K562 (cell line): Measurements from ENCODE around the gene SLC25A51. TPM values are rescaled to one million over a fixed set of nuclear protein-coding genes. Genes with fewer than 3 reads are reported as not detected.

Experiments used
- ATAC-seq: fragments of 200-7000 bp; cut with Tn5 transposase; 3 replicates; pipeline ENCODE4 v1.9.1; 2020; ENCODE audit warnings: moderate library complexity
- BruUV-seq: library from RNA; stranded (reverse); fragments of 400-500 nt; replicated peaks from 2 replicates; lab custom pipeline; 2021; lab: Mats Ljungman, UMichigan
- CTCF ChIA-PET: fragments of 300-600 bp; formaldehyde crosslinking; extraction: SDS; loops from one replicate; lab custom pipeline; 2021; ENCODE audit warnings: low intra/inter-chr PET ratio; lab: Yijun Ruan, JAX
- POLR2A ChIA-PET: fragments of 300-600, 350-650 bp; sonication (Branson Sonifier 250); formaldehyde crosslinking; extraction: SDS; loops from one replicate; lab custom pipeline; 2021; ENCODE audit warnings: antibody characterized with exemption, inconsistent platforms; lab: Yijun Ruan, JAX
- DNase-seq, 4 experiments: peaks; one replicate each; pipeline versions ENCODE4 v3.0.0 to v3.0.0-alpha.2; 2011 to 2018; ENCODE audit warnings: low spot score in 3 of 4, mixed read lengths in 3 of 4; ENCODE audit errors: extremely low read depth in 1 of 4
- FAIRE-seq: peaks from 2 replicates; lab custom pipeline; 2011; peaks lifted over from hg19 to GRCh38; lab: Jason Lieb, UNC
- H2AFZ ChIP-seq: 2 replicates; pipeline ENCODE4 v1.6.0; 2011; ENCODE audit warnings: low read depth, low read length, control low read depth, inconsistent platforms
- H3K27ac ChIP-seq: fragments of 200-600 bp; 3 replicates; pipeline ENCODE4 v1.8.0; 2011; ENCODE audit warnings: low read depth, mild to moderate bottlenecking, control low read depth, inconsistent platforms, low read length, moderate library complexity, mixed read lengths; ENCODE audit errors: extremely low read depth
- H3K27me3 ChIP-seq, 2 experiments: fragments of 300-600 bp in 1 of 2; 2 replicates in 1 of 2; 3 replicates in 1 of 2; pipeline versions ENCODE4 v1.6.0 to v1.8.0; 2011; ENCODE audit warnings: inconsistent platforms in 2 of 2, low read length in 2 of 2, mild to moderate bottlenecking in 1 of 2, mixed read lengths in 1 of 2, moderate library complexity in 1 of 2; ENCODE audit not compliant: control insufficient read depth in 2 of 2, insufficient read depth in 2 of 2
- H3K36me3 ChIP-seq: fragments of 300-600 bp; 3 replicates; pipeline ENCODE4 v1.8.0; 2011; ENCODE audit warnings: mild to moderate bottlenecking, low read length, inconsistent platforms; ENCODE audit not compliant: control insufficient read depth, insufficient read depth
- H3K4me1 ChIP-seq, 2 experiments: fragments of 200-600 bp in 1 of 2; replicated peaks in 1 of 2; 2 replicates in 1 of 2; 3 replicates in 1 of 2; pipeline versions ENCODE4 v1.5.1 to v1.8.0; 2011; ENCODE audit warnings: inconsistent platforms in 2 of 2, low read length in 2 of 2, mild to moderate bottlenecking in 1 of 2, mixed read lengths in 1 of 2, moderate library complexity in 1 of 2; ENCODE audit not compliant: control insufficient read depth in 2 of 2, insufficient read depth in 2 of 2
- H3K4me2 ChIP-seq: 2 replicates; pipeline ENCODE4 v1.6.1; 2011; ENCODE audit warnings: low read length, control low read depth, inconsistent platforms, mixed read lengths; ENCODE audit not compliant: insufficient read depth
- H3K4me3 ChIP-seq: fragments of 200-600 bp; sonication (generic), shearing (Covaris generic); 2 replicates; pipeline ENCODE4 v1.5.1; 2016; ENCODE audit warnings: control low read depth, inconsistent platforms
- H3K79me2 ChIP-seq: fragments of 200-600 bp; 3 replicates; pipeline ENCODE4 v1.8.0; 2011; ENCODE audit warnings: low read length, inconsistent platforms; ENCODE audit not compliant: control insufficient read depth, insufficient read depth
- H3K9ac ChIP-seq, 2 experiments: 2 replicates each; pipeline versions ENCODE4 v1.6.0 to v1.6.1; 2011; ENCODE audit warnings: low read depth in 2 of 2, low read length in 2 of 2, control low read depth in 1 of 2, inconsistent platforms in 1 of 2, mild to moderate bottlenecking in 1 of 2, mixed read lengths in 1 of 2; ENCODE audit not compliant: insufficient read depth in 1 of 2
- H3K9me1 ChIP-seq: one replicate; pipeline ENCODE4 v1.6.0; 2011; ENCODE audit warnings: inconsistent platforms, mild to moderate bottlenecking, low read length, moderate library complexity; ENCODE audit not compliant: control insufficient read depth, insufficient read depth
- H3K9me3 ChIP-seq: replicated peaks from 2 replicates; pipeline ENCODE4 v1.5.1; 2011; ENCODE audit warnings: low read depth, low read length, inconsistent platforms; ENCODE audit not compliant: control insufficient read depth, insufficient read depth
- H4K20me1 ChIP-seq: replicated peaks from 2 replicates; pipeline ENCODE4 v1.6.1; 2011; ENCODE audit warnings: low read length, inconsistent platforms, mixed read lengths; ENCODE audit not compliant: control insufficient read depth, insufficient read depth
- CC2D1A ChIP-seq: fragments of 450-650 bp; IDR thresholded peaks from 2 replicates; pipeline ENCODE4 v1.6.1; 2017; ENCODE audit warnings: mild to moderate bottlenecking
- FOXJ2 ChIP-seq: fragments of 200-800 bp; sonication (Bioruptor generic); IDR thresholded peaks from 2 replicates; pipeline ENCODE4 v1.6.1; 2016; ENCODE audit warnings: missing genetic modification characterization, missing compliant biosample characterization
- GTF2E2 ChIP-seq: fragments of 200-800 bp; sonication (Bioruptor generic); IDR thresholded peaks from 2 replicates; pipeline ENCODE4 v1.6.1; 2016; ENCODE audit warnings: missing genetic modification characterization, missing compliant biosample characterization
- MBD1 ChIP-seq: fragments of 250-450 bp; sonication (Bioruptor Pico); IDR thresholded peaks from 2 replicates; pipeline ENCODE4 v1.8.0; 2022; ENCODE audit warnings: inconsistent platforms
- PHF20 ChIP-seq: fragments of 450-650 bp; IDR thresholded peaks from 2 replicates; pipeline ENCODE4 v1.6.1; 2018; ENCODE audit not compliant: partially characterized antibody
- RBM39 ChIP-seq: fragments of 200-400 bp; formaldehyde crosslinking; optimal IDR thresholded peaks from 2 replicates; pipeline ENCODE3; 2018; ENCODE audit warnings: low read depth, low read length
- TCF7 ChIP-seq: sonication (generic); IDR thresholded peaks from 2 replicates; pipeline ENCODE4 v1.6.1; 2016; ENCODE audit warnings: antibody characterized with exemption, borderline replicate concordance
- ZBTB1 ChIP-seq: sonication (generic); formaldehyde crosslinking; IDR thresholded peaks from 2 replicates; pipeline ENCODE4 v1.8.1; 2023; ENCODE audit warnings: missing genetic modification reagents, low read depth, mild to moderate bottlenecking, borderline replicate concordance
- ZBTB11 ChIP-seq, 3 experiments: fragments of 200-800 bp in 1 of 3; fragments of 250-450 bp in 1 of 3; fragments of 450-650 bp in 1 of 3; sonication (Bioruptor Pico) in 1 of 3; sonication (Bioruptor generic) in 1 of 3; formaldehyde crosslinking in 1 of 3; IDR thresholded peaks; 2 replicates each; pipeline versions ENCODE4 v1.6.1 to v1.8.0; 2016 to 2022; ENCODE audit warnings: mild to moderate bottlenecking in 2 of 3, missing genetic modification characterization in 2 of 3, missing compliant biosample characterization in 1 of 3, moderate library complexity in 1 of 3
- ZNF143 ChIP-seq: sonication (generic); formaldehyde crosslinking; IDR thresholded peaks from 2 replicates; pipeline ENCODE4 v1.9.0; 2022; ENCODE audit warnings: mild to moderate bottlenecking, missing genetic modification reagents
- ZNF239 ChIP-seq: fragments of 250-450 bp; sonication (Bioruptor Pico); IDR thresholded peaks from 2 replicates; pipeline ENCODE4 v1.4.0; 2020; ENCODE audit warnings: mild to moderate bottlenecking
- ZNF77 ChIP-seq: fragments of 250-450 bp; sonication (Bioruptor Pico); IDR thresholded peaks from 2 replicates; pipeline ENCODE4 v1.5.0; 2020
- WGBS: fragments of 100-300 bp; shearing (Covaris generic); methylation state at CpG from one replicate; pipeline ENCODE4 v1.1.6; 2016; ENCODE audit warnings: low coverage, mixed read lengths; ENCODE audit not compliant: insufficient coverage; ENCODE audit errors: missing lambda C conversion rate; 5-methylcytosine and 5-hydroxymethylcytosine counted together
- in situ Hi-C: fragments of 300-500 bp; cut with MboI; formaldehyde crosslinking; loops from 4 replicates; pipeline ENCODE4 v1.15.0; 2018; ENCODE audit warnings: inconsistent platforms, mixed read lengths
- intact Hi-C: fragments of 100-400 bp; cut with micrococcal nuclease; formaldehyde crosslinking; loops from 2 replicates; pipeline ENCODE4 v1.14.2; 2022
- polyA plus RNA-seq, 8 experiments: library from polyadenylated mRNA; depleted of rRNA in 4 of 8; stranded (reverse) in 5 of 8; unstranded in 3 of 8; fragments of >200 nt; fragmentation: Nextera tagmentation in 2 of 8; fragmentation: Illumina TruSeq in 1 of 8; extraction: Ambion mirVana in 2 of 8; extraction: Trizol in 1 of 8; gene quantifications; 2 replicates each; pipeline versions ENCODE4 v1.2.1 to v1.2.3, GENCODE V29; 2011 to 2014; ENCODE audit warnings: inconsistent platforms in 1 of 8, missing spikeins in 1 of 8
- total RNA-seq, 7 experiments: library from RNA; depleted of rRNA in 6 of 7; stranded (reverse); fragments of >200 nt in 6 of 7; fragmentation: Illumina TruSeq in 2 of 7; extraction: Trizol in 2 of 7; gene quantifications; 2 replicates each; pipeline versions ENCODE4 v1.2.1 to v1.2.3, GENCODE V29; 2011 to 2021; ENCODE audit warnings: low replicate concordance in 1 of 7
- TF ChIP-seq, protein P1 (sequence below): fragments of 250-450 bp; sonication (Bioruptor Pico); IDR thresholded peaks from 2 replicates; pipeline ENCODE4 v1.4.0; 2020; ENCODE audit warnings: borderline replicate concordance

Gene SLC25A51
- total and polyA plus RNA-seq, 9 of the 15 experiments (the other 6 are each of a cell fraction or from before 2014, with no cell fraction given): 9.1 to 40.7 (median 24.5) TPM

DNA sequence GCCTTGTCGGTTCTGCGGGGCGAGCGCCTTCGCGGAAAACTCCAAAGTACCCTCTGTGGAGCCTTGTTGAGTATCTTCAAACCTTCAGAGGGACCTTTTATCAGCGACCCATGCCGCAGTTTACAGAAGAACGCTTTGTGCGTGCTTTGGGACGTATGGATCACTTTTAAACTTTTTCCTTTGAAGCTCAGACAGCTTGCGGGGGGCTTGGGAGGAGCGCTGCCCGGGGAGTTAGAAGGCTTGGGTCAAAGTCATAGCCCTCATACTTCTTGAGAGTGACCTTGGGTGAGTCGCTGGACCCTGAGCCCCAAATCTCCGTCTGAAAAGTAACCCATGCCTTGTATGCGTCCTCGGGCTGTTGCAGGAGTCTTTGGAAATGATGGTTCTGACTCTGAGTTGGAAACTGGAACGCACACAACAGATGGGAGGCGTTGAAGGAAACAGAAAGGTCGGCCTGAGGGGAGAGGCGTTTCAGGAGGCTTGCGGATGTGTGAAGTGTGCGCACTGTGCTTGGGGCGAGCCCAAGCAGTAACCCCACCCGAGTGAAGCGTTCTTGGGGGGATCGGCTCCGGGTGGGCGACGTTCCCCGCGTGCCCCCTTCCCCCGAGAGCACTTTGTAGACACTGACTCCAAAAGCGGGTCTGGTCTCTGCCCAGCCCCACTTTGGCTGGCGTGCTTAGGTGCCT, 661 bp upstream of the SLC25A51 start:
- Histone ChIP-seq H4K20me1 (no peaks in the 10 kb centered on the region), H3K27ac (peak overlapping the region; percentile 71), H3K27me3 (no peaks in the 10 kb centered on the region), H3K4me1 (peaks cover 22 to 32% of the 10 kb centered on the region in 2 experiments), H3K4me3 (peak overlapping the region; percentile 86), H2AFZ (peak overlapping the region; percentile 97), H3K4me2 (peak overlapping the region; percentile 96), H3K9me1 (no peaks in the 10 kb centered on the region), H3K9me3 (no peaks in the 10 kb centered on the region), H3K79me2 (peaks cover 32% of the 10 kb centered on the region), H3K36me3 (peaks cover 17% of the 10 kb centered on the region; the same call in 2 of the 3 replicates), H3K9ac (peak overlapping the region; percentile 77 to 94)
- intact Hi-C loops: loop anchor here (2.0 to 5.0 kb wide), 5 partner anchors 102 to 488 kb away; partner anchors contain the start of genes ALDH1B1, DCAF10 and TOMM5
- in situ Hi-C loops: loop anchor here (5.0 to 10.0 kb wide), 3 partner anchors 150 to 453 kb away; partner anchors contain the start of genes POLR1E and TRMT10B
- TSS peak; percentile 88 for BruUV-seq
- FAIRE-seq: no peak
- POLR2A ChIA-PET: interaction anchor here (0.6 to 1.0 kb wide), 5 partner anchors 33 to 312 kb away, joined by 3 to 4 read pairs (median 3); partner anchors contain the start of gene TOMM5
- peak; percentile 15 for ATAC-seq
- WGBS: 27% methylated on average over 34 of the region's 36 CpGs
- DNase-seq: peak in 2 of 4 experiments; percentile 36 to 55
- CTCF ChIA-PET: interaction anchor here (0.5 to 1.9 kb wide), 5 partner anchors 119 to 460 kb away, joined by 3 to 7 read pairs (median 3); no protein-coding TSS in a partner anchor
- peak; percentile 45; the same call in 1 of the 2 replicates for TF ChIP-seq GTF2E2 (tag)
- no peak for TF ChIP-seq ZBTB1 (CRISPR knock-in tag)
- 0 out of 2 replicates have a peak, but pooled peaks have one; percentile 34 for TF ChIP-seq TCF7
- TF ChIP-seq ZNF143 (CRISPR knock-in tag): 0 out of 2 replicates have a peak, but pooled peaks have one; percentile 17
- TF ChIP-seq CC2D1A: 0 out of 2 replicates have a peak, but pooled peaks have one; percentile 49
- peak; percentile 11 for TF ChIP-seq PHF20
- TF ChIP-seq ZNF77 (CRISPR knock-in tag): 0 out of 2 replicates have a peak, but pooled peaks have one; percentile 30
- TF ChIP-seq ZBTB11 (CRISPR knock-in tag; IDR thresholded peaks at IDR 0.05): 0 out of 6 replicates have a peak, but pooled peaks of 1 of the 3 experiments have one; percentile 14
- peak; percentile 40; the same call in 1 of the 2 replicates for TF ChIP-seq FOXJ2 (tag)
- TF ChIP-seq MBD1 (CRISPR knock-in tag): peak; percentile 77; the same call in 1 of the 2 replicates
- peak; percentile 71 for TF ChIP-seq RBM39
- TF ChIP-seq, protein P1, sequence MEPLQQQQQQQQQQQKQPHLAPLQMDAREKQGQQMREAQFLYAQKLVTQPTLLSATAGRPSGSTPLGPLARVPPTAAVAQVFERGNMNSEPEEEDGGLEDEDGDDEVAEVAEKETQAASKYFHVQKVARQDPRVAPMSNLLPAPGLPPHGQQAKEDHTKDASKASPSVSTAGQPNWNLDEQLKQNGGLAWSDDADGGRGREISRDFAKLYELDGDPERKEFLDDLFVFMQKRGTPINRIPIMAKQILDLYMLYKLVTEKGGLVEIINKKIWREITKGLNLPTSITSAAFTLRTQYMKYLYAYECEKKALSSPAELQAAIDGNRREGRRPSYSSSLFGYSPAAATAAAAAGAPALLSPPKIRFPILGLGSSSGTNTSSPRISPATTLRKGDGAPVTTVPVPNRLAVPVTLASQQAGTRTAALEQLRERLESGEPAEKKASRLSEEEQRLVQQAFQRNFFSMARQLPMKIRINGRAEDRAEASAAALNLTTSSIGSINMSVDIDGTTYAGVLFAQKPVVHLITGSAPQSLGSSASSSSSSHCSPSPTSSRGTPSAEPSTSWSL (CRISPR knock-in tag): peak; percentile 5; the same call in 1 of the 2 replicates
- peak; percentile 60; the same call in 1 of the 2 replicates for TF ChIP-seq ZNF239 (CRISPR knock-in tag)
